Neutrophil (primary cell): ENCODE data around the gene HLA-DQA1.
"Not testable (repeated sequence)": the region's sequence is repeated elsewhere in the genome, so short reads cannot be mapped to it uniquely, and the experiment has no call there.

Source experiments
- H3K27ac ChIP-seq: fragments of 200-600 bp; sonication (generic); 2 replicates; pipeline ENCODE4 v1.5.1; 2016; ENCODE audit warnings: mild to moderate bottlenecking, moderate library complexity
- H3K27me3 ChIP-seq: fragments of 200-600 bp; sonication (generic); 2 replicates; pipeline ENCODE4 v1.6.0; 2016; ENCODE audit warnings: mild to moderate bottlenecking
- H3K36me3 ChIP-seq: fragments of 200-600 bp; sonication (generic); 2 replicates; pipeline ENCODE4 v1.5.1; 2017
- H3K4me1 ChIP-seq, 2 experiments: fragments of 200-600 bp in 1 of 2; sonication (generic) in 1 of 2; 1 replicate in 1 of 2; 2 replicates in 1 of 2; pipeline versions ENCODE4 v1.5.1 to v1.6.1; 2013 to 2016; ENCODE audit warnings: low read depth in 1 of 2, low read length in 1 of 2, mild to moderate bottlenecking in 1 of 2, moderate library complexity in 1 of 2; ENCODE audit not compliant: control insufficient read depth in 1 of 2, insufficient read depth in 1 of 2
- H3K4me3 ChIP-seq, 2 experiments: fragments of 200-600 bp in 1 of 2; sonication (generic) in 1 of 2; 1 replicate in 1 of 2; 2 replicates in 1 of 2; pipeline ENCODE4 v1.5.1; 2013 to 2016; ENCODE audit warnings: low read depth in 1 of 2, low read length in 1 of 2, mild to moderate bottlenecking in 1 of 2, moderate library complexity in 1 of 2
- H3K9me3 ChIP-seq: fragments of 200-600 bp; sonication (generic); 2 replicates; pipeline ENCODE4 v1.5.1; 2016
- TF ChIP-seq, protein P1 (sequence below): fragments of 200-600 bp; sonication (generic); IDR thresholded peaks from 2 replicates; pipeline ENCODE4 v1.5.1; 2016; ENCODE audit warnings: antibody characterized with exemption

The HLA-DQA1 gene

DNA sequence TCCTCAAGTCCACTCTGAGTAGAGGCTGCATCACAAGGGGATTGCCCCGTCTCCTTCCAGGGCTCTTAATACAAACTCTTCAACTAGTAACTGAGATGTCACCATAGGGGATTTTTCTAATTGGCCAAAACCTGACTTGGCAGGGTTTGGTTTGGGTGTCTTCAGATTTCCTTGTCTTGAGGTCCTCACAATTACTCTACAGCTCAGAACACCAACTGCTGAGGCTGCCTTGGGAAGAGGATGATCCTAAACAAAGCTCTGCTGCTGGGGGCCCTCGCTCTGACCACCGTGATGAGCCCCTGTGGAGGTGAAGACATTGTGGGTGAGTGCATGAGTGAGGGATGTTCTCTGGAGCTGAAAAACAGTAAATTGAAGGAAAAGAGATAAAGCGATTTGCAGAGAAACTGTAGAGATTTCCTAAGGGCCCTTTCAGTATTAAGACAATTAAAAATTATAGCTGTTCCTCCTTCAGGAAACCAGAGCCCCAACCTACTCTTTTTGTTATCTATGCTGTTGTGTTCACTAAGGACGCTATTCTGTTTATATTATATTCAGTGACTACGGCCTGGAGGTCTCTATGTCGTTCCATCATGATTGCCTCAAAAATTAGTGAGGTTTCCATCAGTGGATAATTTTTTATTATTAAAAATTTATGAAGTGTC is at the start of gene HLA-DQA1:
HLA-DQA1 (plus strand) TSS at position 188 of the 662 bp plus-strand sequence; CDS start at position 241, 53 bp downstream.
- Histone ChIP-seq H3K27me3 (peaks cover 42% of the 10 kb centered on the region), H3K4me1 (no peaks in the 10 kb centered on the region), H3K36me3 (no peaks in the 10 kb centered on the region), H3K9me3 (no peaks in the 10 kb centered on the region), H3K27ac (no peak within 1 kb of the TSS), H3K4me3 (no peak within 1 kb of the TSS)
- TF ChIP-seq, protein P1, sequence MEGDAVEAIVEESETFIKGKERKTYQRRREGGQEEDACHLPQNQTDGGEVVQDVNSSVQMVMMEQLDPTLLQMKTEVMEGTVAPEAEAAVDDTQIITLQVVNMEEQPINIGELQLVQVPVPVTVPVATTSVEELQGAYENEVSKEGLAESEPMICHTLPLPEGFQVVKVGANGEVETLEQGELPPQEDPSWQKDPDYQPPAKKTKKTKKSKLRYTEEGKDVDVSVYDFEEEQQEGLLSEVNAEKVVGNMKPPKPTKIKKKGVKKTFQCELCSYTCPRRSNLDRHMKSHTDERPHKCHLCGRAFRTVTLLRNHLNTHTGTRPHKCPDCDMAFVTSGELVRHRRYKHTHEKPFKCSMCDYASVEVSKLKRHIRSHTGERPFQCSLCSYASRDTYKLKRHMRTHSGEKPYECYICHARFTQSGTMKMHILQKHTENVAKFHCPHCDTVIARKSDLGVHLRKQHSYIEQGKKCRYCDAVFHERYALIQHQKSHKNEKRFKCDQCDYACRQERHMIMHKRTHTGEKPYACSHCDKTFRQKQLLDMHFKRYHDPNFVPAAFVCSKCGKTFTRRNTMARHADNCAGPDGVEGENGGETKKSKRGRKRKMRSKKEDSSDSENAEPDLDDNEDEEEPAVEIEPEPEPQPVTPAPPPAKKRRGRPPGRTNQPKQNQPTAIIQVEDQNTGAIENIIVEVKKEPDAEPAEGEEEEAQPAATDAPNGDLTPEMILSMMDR = no peak

DNA sequence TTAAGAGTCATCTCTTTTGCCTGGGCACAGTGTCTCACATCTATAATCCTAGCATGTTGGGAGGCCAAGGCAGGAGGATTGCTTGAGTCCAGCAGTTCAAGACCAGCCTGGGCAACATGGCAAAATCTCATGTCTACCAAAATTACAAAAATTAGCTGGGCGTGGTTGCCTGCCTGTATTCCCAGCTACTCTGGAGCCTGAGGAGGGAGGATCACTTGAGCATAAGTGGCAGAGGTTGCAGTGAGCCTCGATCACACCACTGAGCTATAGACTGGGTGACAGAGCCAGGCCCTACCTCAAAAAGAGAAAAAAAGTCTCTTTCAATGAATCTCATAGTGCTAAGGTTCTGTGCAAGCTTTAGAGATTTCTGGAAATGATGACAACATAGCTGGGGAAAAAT is 49.0 kb upstream of the HLA-DQA1 start:
- no peaks in the 10 kb centered on the region for H3K36me3 ChIP-seq
- no peaks in the 10 kb centered on the region for H3K9me3 ChIP-seq
- H3K27ac ChIP-seq = no peak overlapping the region
- TF ChIP-seq, protein P1 = no peak
- no peaks in the 10 kb centered on the region for H3K4me1 ChIP-seq
- H3K27me3 ChIP-seq = peaks cover 26% of the 10 kb centered on the region
- no peak overlapping the region for H3K4me3 ChIP-seq

DNA sequence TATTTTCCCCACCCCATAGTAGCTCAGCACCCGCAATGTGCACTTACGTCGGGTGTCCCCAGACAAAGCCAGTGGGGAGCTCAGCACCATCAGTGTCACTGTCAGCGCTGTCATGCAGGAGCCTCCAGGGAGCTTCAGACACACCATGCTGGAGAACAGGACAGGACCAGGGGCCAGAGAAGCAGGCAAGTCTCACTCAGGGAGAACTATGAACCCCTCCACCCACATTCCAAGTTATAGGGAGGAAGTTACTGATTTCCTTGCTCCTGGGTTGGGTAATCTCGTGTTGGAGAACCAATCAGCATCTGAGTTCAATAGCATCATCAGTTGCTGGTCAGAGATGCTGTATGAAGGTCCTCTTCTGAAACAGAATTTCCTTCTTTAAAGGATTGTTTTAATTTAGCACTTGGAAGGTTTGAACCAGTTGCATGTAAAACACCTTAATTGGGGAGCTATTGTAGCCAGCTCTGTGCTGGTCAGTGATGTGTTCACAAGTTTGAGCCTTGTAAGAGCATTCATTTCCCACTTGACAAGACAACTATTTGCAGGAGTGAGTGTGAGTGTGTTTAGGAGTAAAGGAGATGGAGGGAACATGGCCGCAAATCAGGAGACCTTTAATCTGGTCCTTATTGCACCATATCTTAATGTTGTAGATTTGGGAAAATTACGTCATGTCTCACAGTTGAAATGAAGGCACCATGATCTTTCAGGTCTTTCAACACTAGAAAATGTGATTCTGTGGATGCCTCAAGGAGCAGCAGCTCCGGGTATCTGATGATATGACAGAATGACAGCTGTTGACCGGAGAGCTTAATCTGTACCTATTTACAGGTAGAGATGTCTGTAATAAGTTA is 47.4 kb upstream of the HLA-DQA1 start, which contains the start of gene HLA-DRB1:
HLA-DRB1 (minus strand) TSS at position 253 of the 854 bp plus-strand sequence; CDS start at position 147, 106 bp downstream.
- TF ChIP-seq, protein P1 = no peak
- Histone ChIP-seq H3K27ac (no peak within 1 kb of the TSS), H3K36me3 (no peaks in the 10 kb centered on the region), H3K9me3 (no peaks in the 10 kb centered on the region), H3K4me1 (no peaks in the 10 kb centered on the region), H3K4me3 (no peak within 1 kb of the TSS), H3K27me3 (peaks cover 10% of the 10 kb centered on the region)

DNA sequence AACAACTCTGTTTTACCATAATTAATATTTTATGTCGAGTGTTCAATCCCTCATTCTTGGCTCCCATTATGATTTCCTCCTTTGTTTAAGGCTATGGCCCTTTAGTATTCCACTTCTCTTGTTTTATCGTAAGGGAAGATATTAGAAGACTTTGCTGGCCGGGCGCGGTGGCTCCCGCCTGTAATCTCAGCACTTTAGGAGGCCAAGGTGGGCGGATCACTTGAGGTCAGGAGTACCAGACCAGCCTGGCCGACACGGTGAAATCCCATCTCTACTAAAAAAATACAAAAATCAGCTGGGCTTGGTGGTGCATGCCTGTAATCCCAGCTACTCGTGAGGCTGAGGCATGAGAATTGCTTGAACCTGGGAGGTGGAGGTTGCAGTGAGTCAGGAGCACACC is 46.5 kb upstream of the HLA-DQA1 start:
- H3K36me3 ChIP-seq, H3K27ac ChIP-seq, H3K4me3 ChIP-seq, H3K27me3 ChIP-seq, H3K9me3 ChIP-seq, H3K4me1 ChIP-seq: not testable (repeated sequence)

DNA sequence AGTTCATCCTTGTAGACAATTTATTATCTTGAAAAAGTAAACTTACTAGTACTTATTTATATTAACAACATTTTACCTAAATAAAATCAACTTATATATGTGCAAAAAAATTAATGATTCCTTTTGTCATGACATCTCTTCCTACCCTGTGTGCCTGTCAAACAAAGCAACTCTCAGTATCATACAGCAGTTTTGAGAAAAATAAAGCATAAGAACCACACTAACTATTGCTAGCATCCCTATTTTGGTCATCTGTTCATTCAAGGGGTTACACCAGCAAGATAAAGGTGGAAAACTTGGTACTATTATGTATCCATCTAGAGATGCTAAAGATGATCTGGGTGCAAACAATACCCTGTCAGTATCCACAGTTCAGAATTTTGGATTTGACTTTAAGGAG is 40.2 kb upstream of the HLA-DQA1 start:
- H3K4me1 ChIP-seq = no peaks in the 10 kb centered on the region

More for the DNA sequence above, 40.2 kb upstream of the HLA-DQA1 start:
- Histone ChIP-seq H3K27me3 (no peaks in the 10 kb centered on the region), H3K36me3 (no peaks in the 10 kb centered on the region), H3K9me3 (no peaks in the 10 kb centered on the region), H3K4me3 (no peak overlapping the region), H3K27ac (no peak overlapping the region)
- TF ChIP-seq, protein P1 = no peak
